Body of pancreas (tissue), 4 donors: Measurements from ENCODE around the gene TTLL5. TPM values are rescaled to one million over a fixed set of nuclear protein-coding genes. Genes with fewer than 3 reads are reported as not detected.
A peak's percentile ranks its signal among the peaks of the same experiment; 100 is the strongest.

ENCODE experiments used
- ATAC-seq: fragments of 150-250 bp; one replicate; pipeline ENCODE4 v1.9.1; 2016
- DNase-seq, 4 donors: peaks; one replicate each; pipeline ENCODE4 v3.0.0-alpha.2; 2019
- H3K27ac ChIP-seq, 4 donors: fragments of 200-600 bp; sonication (generic); 1 replicate in 3 of 4; 2 replicates in 1 of 4; pipeline versions ENCODE4 v1.5.1 to v1.6.1; 2016 to 2019; ENCODE audit warnings: mild to moderate bottlenecking in 1 of 4, mixed read lengths in 1 of 4, moderate library complexity in 1 of 4
- H3K27me3 ChIP-seq, 2 donors: fragments of 200-600 bp; sonication (generic); one replicate each; pipeline ENCODE4 v1.6.0; 2016; ENCODE audit warnings: mild to moderate bottlenecking in 1 of 2
- H3K36me3 ChIP-seq, 2 donors: fragments of 200-600 bp; sonication (generic); replicated peaks in 1 of 2; 2 replicates each; pipeline ENCODE4 v1.5.1; 2016; ENCODE audit warnings: low read depth in 2 of 2; ENCODE audit not compliant: insufficient read depth in 1 of 2
- H3K4me1 ChIP-seq: fragments of 200-600 bp; sonication (generic); one replicate; pipeline ENCODE4 v1.6.0; 2016
- H3K4me3 ChIP-seq, 2 donors: fragments of 200-600 bp; sonication (generic); 1 replicate in 1 of 2; 2 replicates in 1 of 2; pipeline ENCODE4 v1.5.1; 2016 to 2019
- H3K9me3 ChIP-seq, 3 donors: fragments of 200-600 bp; sonication (generic); 1 replicate in 2 of 3; 2 replicates in 1 of 3; pipeline ENCODE4 v1.5.1; 2016
- POLR2A ChIP-seq, 3 donors: fragments of 450-650 bp; IDR thresholded peaks; one replicate each; pipeline ENCODE4 v1.6.1; 2016; ENCODE audit warnings: antibody characterized with exemption in 3 of 3, mild to moderate bottlenecking in 2 of 3
- WGBS, 2 donors: methylation state at CpG; one replicate each; pipeline ENCODE4 v1.1.5; 2017; 5-methylcytosine and 5-hydroxymethylcytosine counted together
- intact Hi-C: fragments of 100-400 bp; cut with DNase I; formaldehyde crosslinking; loops from one replicate; pipeline ENCODE4 v1.15.1; 2023
- total RNA-seq, 2 donors: library from RNA; depleted of rRNA; stranded (reverse); fragments of >200 nt; gene quantifications; one replicate each; pipeline ENCODE4 v1.1.0, GENCODE V29; 2016
- TF ChIP-seq, protein P1 (sequence below), 7 experiments: fragments of 450-650 bp in 4 of 7; fragments of 200-600 bp in 3 of 7; sonication (generic) in 3 of 7; IDR thresholded peaks; one replicate each; pipeline ENCODE4 v1.5.1; 2016 to 2019; ENCODE audit warnings: antibody characterized with exemption in 7 of 7

The TTLL5 gene
- total RNA-seq, 2 donors from 2014 or later = 21.0 to 21.8 TPM

DNA sequence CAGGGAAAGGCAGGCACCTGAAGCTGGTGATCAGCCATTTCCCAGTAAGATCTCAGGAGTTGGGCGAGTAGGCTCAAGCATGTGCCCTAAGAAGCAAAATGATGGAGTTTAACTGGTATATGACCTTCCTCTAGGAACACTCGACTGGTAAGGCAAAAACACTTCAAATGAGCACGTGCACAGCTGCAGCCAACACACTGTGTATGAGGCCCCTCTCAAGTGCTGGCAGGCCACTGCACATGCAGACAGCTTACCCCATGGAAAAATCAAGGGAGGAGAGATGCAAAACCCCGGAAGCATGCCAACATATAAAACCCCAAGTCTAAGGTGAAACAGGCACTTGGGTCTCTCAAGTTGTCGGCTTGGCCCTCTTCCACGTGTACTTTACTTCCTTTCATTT, 39.2 kb downstream of the TTLL5 start:
- Histone ChIP-seq H3K4me3 (no peak overlapping the region), H3K36me3 (peaks cover 0 to 4% of the 10 kb centered on the region in 2 donors), H3K9me3 (no peaks in the 10 kb centered on the region), H3K27me3 (no peaks in the 10 kb centered on the region), H3K27ac (no peak overlapping the region), H3K4me1 (peaks cover 10% of the 10 kb centered on the region)
- TF ChIP-seq, protein P1, sequence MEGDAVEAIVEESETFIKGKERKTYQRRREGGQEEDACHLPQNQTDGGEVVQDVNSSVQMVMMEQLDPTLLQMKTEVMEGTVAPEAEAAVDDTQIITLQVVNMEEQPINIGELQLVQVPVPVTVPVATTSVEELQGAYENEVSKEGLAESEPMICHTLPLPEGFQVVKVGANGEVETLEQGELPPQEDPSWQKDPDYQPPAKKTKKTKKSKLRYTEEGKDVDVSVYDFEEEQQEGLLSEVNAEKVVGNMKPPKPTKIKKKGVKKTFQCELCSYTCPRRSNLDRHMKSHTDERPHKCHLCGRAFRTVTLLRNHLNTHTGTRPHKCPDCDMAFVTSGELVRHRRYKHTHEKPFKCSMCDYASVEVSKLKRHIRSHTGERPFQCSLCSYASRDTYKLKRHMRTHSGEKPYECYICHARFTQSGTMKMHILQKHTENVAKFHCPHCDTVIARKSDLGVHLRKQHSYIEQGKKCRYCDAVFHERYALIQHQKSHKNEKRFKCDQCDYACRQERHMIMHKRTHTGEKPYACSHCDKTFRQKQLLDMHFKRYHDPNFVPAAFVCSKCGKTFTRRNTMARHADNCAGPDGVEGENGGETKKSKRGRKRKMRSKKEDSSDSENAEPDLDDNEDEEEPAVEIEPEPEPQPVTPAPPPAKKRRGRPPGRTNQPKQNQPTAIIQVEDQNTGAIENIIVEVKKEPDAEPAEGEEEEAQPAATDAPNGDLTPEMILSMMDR (IDR thresholded peaks at IDR 0.05) = no peak
- TF ChIP-seq POLR2A (IDR thresholded peaks at IDR 0.05) = no peak
- DNase-seq (no peak), ATAC-seq (no peak)
- WGBS, 2 donors = 87 to 93% methylated on average over 6 of the region's 6 CpGs
- intact Hi-C loops = loop anchor here (5.0 kb wide), 1 partner anchor 267 kb away; no protein-coding TSS in a partner anchor

DNA sequence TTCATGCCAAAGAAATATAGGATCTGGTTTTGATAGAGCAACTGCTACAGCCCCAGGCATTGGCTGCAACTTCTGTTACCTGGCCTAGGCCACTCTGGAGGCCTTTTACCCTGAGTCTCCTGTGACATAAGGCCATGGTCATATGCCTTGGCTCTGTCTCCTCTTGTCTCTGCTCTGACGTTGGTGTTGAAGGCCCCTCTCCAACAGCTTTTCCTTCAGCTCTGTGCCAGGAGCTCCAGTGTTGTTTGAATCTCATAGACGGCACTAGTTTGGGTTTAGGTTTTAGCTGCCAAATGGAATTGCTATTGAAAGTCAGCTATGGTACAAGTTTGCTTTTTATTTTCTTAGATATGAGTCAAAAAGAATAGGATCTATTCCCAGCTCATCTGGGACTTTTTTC, 41.1 kb downstream of the TTLL5 start:
- DNase-seq (no peak), ATAC-seq (no peak)
- no peaks in the 10 kb centered on the region for H3K9me3 ChIP-seq
- H3K4me1 ChIP-seq = peaks cover 10% of the 10 kb centered on the region
- no peaks in the 10 kb centered on the region for H3K27me3 ChIP-seq
- no peak overlapping the region for H3K4me3 ChIP-seq
- 38 to 60% methylated on average over 2 of the region's 2 CpGs for WGBS, 2 donors
- peaks cover 0 to 4% of the 10 kb centered on the region in 2 donors for H3K36me3 ChIP-seq
- intact Hi-C loops = loop anchor here (5.0 kb wide), 1 partner anchor 265 kb away; no protein-coding TSS in a partner anchor
- TF ChIP-seq POLR2A (IDR thresholded peaks at IDR 0.05) = no peak
- TF ChIP-seq, protein P1 (IDR thresholded peaks at IDR 0.05) = no peak
- peak overlapping the region; percentile 4 to 69 (median 48) for H3K27ac ChIP-seq

DNA sequence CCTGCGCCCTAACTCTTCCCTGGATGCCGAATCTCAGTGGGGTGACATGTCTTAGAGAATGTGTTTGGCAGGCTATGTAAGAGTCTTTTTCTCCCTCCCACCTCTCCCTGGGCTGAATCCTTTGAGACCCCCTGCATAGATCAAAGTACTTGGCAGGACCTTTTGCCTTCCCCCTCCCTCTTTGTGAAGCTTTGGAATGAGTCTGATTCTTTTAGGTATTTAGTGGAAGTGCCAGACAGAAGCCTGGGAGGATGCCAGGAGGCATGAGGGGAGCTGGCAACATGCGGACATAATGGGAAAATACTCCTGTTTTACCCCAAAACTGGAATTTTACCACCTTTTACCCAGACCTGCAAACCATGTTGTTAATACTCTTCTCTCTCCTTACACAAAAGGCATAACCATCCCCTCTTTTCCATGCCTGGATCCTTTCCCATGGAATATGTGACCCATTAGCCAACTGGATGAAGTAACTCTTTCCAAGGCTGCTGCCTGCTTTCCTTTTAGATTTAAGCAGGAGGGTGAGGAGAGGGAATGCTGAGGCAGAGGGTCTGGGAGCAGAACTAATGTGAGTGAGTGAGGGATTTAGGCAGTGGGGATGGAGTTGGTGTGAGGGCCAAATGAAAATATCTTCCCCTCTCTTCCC, 41.7 kb downstream of the TTLL5 start:
- DNase-seq (peak; percentile 19 to 52 (median 24)), ATAC-seq (peak; percentile 80)
- no peak for TF ChIP-seq POLR2A (IDR thresholded peaks at IDR 0.05)
- TF ChIP-seq, protein P1 (IDR thresholded peaks at IDR 0.05) = no peak
- 63 to 70% methylated on average over 3 of the region's 3 CpGs for WGBS, 2 donors
- peak overlapping the region in 3 of 4 donors; percentile 31 to 69 (median 64) for H3K27ac ChIP-seq
- intact Hi-C loops = loop anchor here (5.0 kb wide), 1 partner anchor 265 kb away; no protein-coding TSS in a partner anchor
- H3K4me1 ChIP-seq = peaks cover 10% of the 10 kb centered on the region
- H3K27me3 ChIP-seq = no peaks in the 10 kb centered on the region
- H3K9me3 ChIP-seq = no peaks in the 10 kb centered on the region
- peaks cover 0 to 4% of the 10 kb centered on the region in 2 donors for H3K36me3 ChIP-seq
- no peak overlapping the region for H3K4me3 ChIP-seq

DNA sequence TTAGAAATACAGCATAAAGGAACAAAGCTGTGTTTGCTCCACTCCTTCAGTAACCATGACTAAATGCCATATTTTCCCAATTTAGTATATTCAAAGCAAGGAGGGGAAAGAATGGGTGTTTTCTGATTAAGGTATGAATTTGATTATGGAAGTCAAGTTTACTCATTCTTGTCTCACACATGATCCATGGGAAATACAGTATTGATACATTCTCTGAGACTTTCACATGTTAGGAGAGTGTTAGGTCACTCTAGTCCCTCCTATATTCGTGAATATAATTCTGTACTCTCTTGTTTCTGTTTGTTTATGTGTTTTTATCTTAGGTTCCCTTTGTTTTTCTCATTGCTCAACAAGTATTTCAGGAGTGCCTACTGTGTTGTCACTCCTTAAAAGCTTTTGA, 42.4 kb downstream of the TTLL5 start:
- peak overlapping the region in 2 of 4 donors; percentile 64 to 69 for H3K27ac ChIP-seq
- peaks cover 10% of the 10 kb centered on the region for H3K4me1 ChIP-seq
- 60 to 62% methylated on average over 1 of the region's 1 CpG for WGBS, 2 donors
- TF ChIP-seq, protein P1 (IDR thresholded peaks at IDR 0.05) = no peak
- TF ChIP-seq POLR2A (IDR thresholded peaks at IDR 0.05) = no peak
- H3K27me3 ChIP-seq = no peaks in the 10 kb centered on the region
- H3K4me3 ChIP-seq = no peak overlapping the region
- no peaks in the 10 kb centered on the region for H3K9me3 ChIP-seq
- intact Hi-C loops = loop anchor here (5.0 kb wide), 1 partner anchor 264 kb away; no protein-coding TSS in a partner anchor
- H3K36me3 ChIP-seq = peaks cover 0 to 4% of the 10 kb centered on the region in 2 donors
- DNase-seq = no peak
- no peak for ATAC-seq
